ENCODE results near the gene TSPAN16. TPM values are rescaled to one million over a fixed set of nuclear protein-coding genes. Genes with fewer than 3 reads are reported as not detected.
A peak's percentile ranks its signal among the peaks of the same experiment; 100 is the strongest.

TSPAN16 gene
- total RNA-seq, 1 experiment from 2014 or later = not detected

- peak; percentile 81 for DNase-seq (ENCODE audit: low read depth)
Measured at GRCh38 chr19:11268783-11269267, 27.1 kb upstream of the TSPAN16 start.

- no peak for DNase-seq (ENCODE audit: low read depth)
Measured at GRCh38 chr19:11269408-11269807, 26.6 kb upstream of the TSPAN16 start.

- no peak for DNase-seq (ENCODE audit: low read depth)
Measured at GRCh38 chr19:11273296-11273695, 22.7 kb upstream of the TSPAN16 start.

- DNase-seq (ENCODE audit: low read depth) = no peak
Measured at GRCh38 chr19:11273989-11274388, 22.0 kb upstream of the TSPAN16 start.

- no peak for DNase-seq (ENCODE audit: low read depth)
Measured at GRCh38 chr19:11274533-11275086, 21.4 kb upstream of the TSPAN16 start.

- DNase-seq (ENCODE audit: low read depth) = no peak
Measured at GRCh38 chr19:11278670-11279069, 17.3 kb upstream of the TSPAN16 start.

GRCh38 chr19:11279505-11280236 is 16.3 kb upstream of the TSPAN16 start:
- DNase-seq (ENCODE audit: low read depth) = peak; percentile 59

GRCh38 chr19:11281356-11282049 is 14.5 kb upstream of the TSPAN16 start:
- peak; percentile 50 for DNase-seq (ENCODE audit: low read depth)

- DNase-seq (ENCODE audit: low read depth) = no peak
Measured at GRCh38 chr19:11284515-11284914, 11.4 kb upstream of the TSPAN16 start.

- peak; percentile 42 for DNase-seq (ENCODE audit: low read depth)
Measured at GRCh38 chr19:11286312-11286974, 9.5 kb upstream of the TSPAN16 start.

- DNase-seq (ENCODE audit: low read depth) = no peak
Measured at GRCh38 chr19:11288349-11288748, 7.6 kb upstream of the TSPAN16 start.

GRCh38 chr19:11290256-11290655 is 5.7 kb upstream of the TSPAN16 start:
- DNase-seq (ENCODE audit: low read depth) = no peak

GRCh38 chr19:11291415-11291814 is 4.5 kb upstream of the TSPAN16 start:
- no peak for DNase-seq (ENCODE audit: low read depth)

GRCh38 chr19:11291991-11292390 is 4.0 kb upstream of the TSPAN16 start:
- DNase-seq (ENCODE audit: low read depth) = no peak

- DNase-seq (ENCODE audit: low read depth) = peak; percentile 91
Measured at GRCh38 chr19:11293433-11294389, 2.2 kb upstream of the TSPAN16 start.

- DNase-seq (ENCODE audit: low read depth) = no peak
Measured at GRCh38 chr19:11295180-11295579, 780 bp upstream of the TSPAN16 start.

- DNase-seq (ENCODE audit: low read depth) = no peak
Measured at GRCh38 chr19:11296264-11296663, 304 bp downstream of the TSPAN16 start.

- no peak for DNase-seq (ENCODE audit: low read depth)
Measured at GRCh38 chr19:11299946-11300810, 4.2 kb downstream of the TSPAN16 start.

GRCh38 chr19:11300811-11301120 is 4.8 kb downstream of the TSPAN16 start:
- no peak for DNase-seq (ENCODE audit: low read depth)

- no peak for DNase-seq (ENCODE audit: low read depth)
Measured at GRCh38 chr19:11304936-11305335, 9.0 kb downstream of the TSPAN16 start.
